Aorta (tissue), 5 donors: ENCODE data around the gene NIPSNAP3A. TPM values are rescaled to one million over a fixed set of nuclear protein-coding genes. Genes with fewer than 3 reads are reported as not detected.

Experiments used
- ATAC-seq: fragments of 200-7000 bp; cut with Tn5 transposase; one replicate; pipeline ENCODE4 v1.9.1; 2022; ENCODE audit warnings: moderate library complexity; ENCODE audit not compliant: low FRiP score
- DNase-seq, 2 donors: peaks; one replicate each; pipeline ENCODE4 v3.0.0-alpha.2; 2020
- H3K27ac ChIP-seq, 2 donors: one replicate each; pipeline ENCODE4 v1.5.1; 2013; ENCODE audit warnings: low read length in 2 of 2, mild to moderate bottlenecking in 2 of 2, moderate library complexity in 2 of 2, control low read depth in 1 of 2, inconsistent platforms in 1 of 2, low read depth in 1 of 2
- H3K27me3 ChIP-seq, 2 donors: one replicate each; pipeline ENCODE4 v1.6.1; 2013; ENCODE audit warnings: control low read depth in 1 of 2, low read length in 1 of 2, mild to moderate bottlenecking in 1 of 2, moderate library complexity in 1 of 2; ENCODE audit not compliant: insufficient read depth in 2 of 2, control insufficient read depth in 1 of 2
- H3K36me3 ChIP-seq, 2 donors: one replicate each; pipeline ENCODE4 v1.6.1; 2013; ENCODE audit warnings: control low read depth in 1 of 2, low read length in 1 of 2, mild to moderate bottlenecking in 1 of 2; ENCODE audit not compliant: insufficient read depth in 2 of 2, control insufficient read depth in 1 of 2
- H3K4me1 ChIP-seq, 2 donors: one replicate each; pipeline ENCODE4 v1.6.1; 2013; ENCODE audit warnings: low read length in 2 of 2, control low read depth in 1 of 2, mild to moderate bottlenecking in 1 of 2, moderate library complexity in 1 of 2; ENCODE audit not compliant: insufficient read depth in 2 of 2, control insufficient read depth in 1 of 2
- H3K4me3 ChIP-seq, 2 donors: one replicate each; pipeline ENCODE4 v1.5.1; 2013; ENCODE audit warnings: low read length in 2 of 2, control low read depth in 1 of 2, mild to moderate bottlenecking in 1 of 2
- H3K9me3 ChIP-seq: one replicate; pipeline ENCODE4 v1.6.1; 2013; ENCODE audit warnings: mild to moderate bottlenecking, low read length; ENCODE audit not compliant: control insufficient read depth
- WGBS, 2 donors: extraction: QIAGEN DNeasy Blood & Tissue Kit; methylation state at CpG; one replicate each; pipeline ENCODE4 v1.1.7; 2013; 5-methylcytosine and 5-hydroxymethylcytosine counted together
- intact Hi-C, 2 donors: fragments of 100-400 bp; cut with DNase I; formaldehyde crosslinking; loops; one replicate each; pipeline versions ENCODE4 v1.14.2 to v1.15.0; 2022
- polyA plus RNA-seq, 2 donors: library from polyadenylated mRNA; stranded (reverse); fragments of 200-250 nt; gene quantifications; one replicate each; pipeline ENCODE4 v1.2.3, GENCODE V29; 2013
- total RNA-seq, 2 donors: library from RNA; stranded (reverse); fragmentation: NEBNext Ultra II Directional; extraction: Animal tissue kit (Norgen Biotek cat#: 25700); gene quantifications; one replicate each; pipeline ENCODE4 v1.2.1, GENCODE V29; 2021
- donor health status: healthy with polysubstance abuse.
- donor health status: Bipolar disorder and iron deficiency.
- donor health status: DM: no; HTN: no; CAD: no.
- donor health status: DM: no; HTN: no; CAD: no.
- donor health status: DM: yes; HTN: yes; CAD: no.

NIPSNAP3A gene
- total and polyA plus RNA-seq, 4 donors, result 24.2 to 34.8 (median 30.2) TPM

GRCh38 chr9:104745852-104746251 is 1.6 kb upstream of the NIPSNAP3A start:
- DNase-seq (no peak), ATAC-seq (no peak)
- H3K4me1 ChIP-seq, result no peaks in the 10 kb centered on the region
- H3K27ac ChIP-seq, result no peak overlapping the region
- no peaks in the 10 kb centered on the region for H3K36me3 ChIP-seq
- intact Hi-C loops, result loop anchor here in 1 of 2 donors (5.0 to 10.0 kb wide), 2 partner anchors 361 to 654 kb away; partner anchors contain the start of gene SMC2
- 88 to 90% methylated on average over 1 of the region's 1 CpG for WGBS, 2 donors
- no peaks in the 10 kb centered on the region for H3K27me3 ChIP-seq
- no peaks in the 10 kb centered on the region for H3K9me3 ChIP-seq
- H3K4me3 ChIP-seq, result no peak overlapping the region

- H3K36me3 ChIP-seq, result no peaks in the 10 kb centered on the region
- intact Hi-C loops, result loop anchor here in 1 of 2 donors (5.0 to 10.0 kb wide), 2 partner anchors 361 to 654 kb away; partner anchors contain the start of gene SMC2
- H3K27ac ChIP-seq, result no peak overlapping the region
- ATAC-seq, result no peak
- no peaks in the 10 kb centered on the region for H3K4me1 ChIP-seq
- no peak overlapping the region for H3K4me3 ChIP-seq
- no peaks in the 10 kb centered on the region for H3K27me3 ChIP-seq
- H3K9me3 ChIP-seq, result no peaks in the 10 kb centered on the region
- WGBS, 2 donors, result 83% methylated on average over 2 of the region's 2 CpGs
- no peak for DNase-seq
Measured at GRCh38 chr9:104746285-104746684, 1.2 kb upstream of the NIPSNAP3A start.

GRCh38 chr9:104746798-104747197 is 685 bp upstream of the NIPSNAP3A start:
- no peaks in the 10 kb centered on the region for H3K27me3 ChIP-seq
- H3K36me3 ChIP-seq, result no peaks in the 10 kb centered on the region
- peak overlapping the region; percentile 69 to 98 for H3K4me3 ChIP-seq
- 3 to 11% methylated on average over 1 of the region's 1 CpG for WGBS, 2 donors
- DNase-seq (no peak), ATAC-seq (no peak)
- H3K4me1 ChIP-seq, result no peaks in the 10 kb centered on the region
- no peaks in the 10 kb centered on the region for H3K9me3 ChIP-seq
- intact Hi-C loops, result loop anchor here in 1 of 2 donors (5.0 to 10.0 kb wide), 2 partner anchors 362 to 654 kb away; partner anchors contain the start of gene SMC2
- H3K27ac ChIP-seq, result no peak overlapping the region

GRCh38 chr9:104747245-104747564 is 278 bp upstream of the NIPSNAP3A start:
- peak; percentile 37 for ATAC-seq
- 0 to 1% methylated on average over 9 of the region's 9 CpGs for WGBS, 2 donors

GRCh38 chr9:104748359-104749031 is 1.0 kb downstream of the NIPSNAP3A start:
- Histone ChIP-seq H3K27ac (peak overlapping the region; percentile 77 to 92), H3K9me3 (no peaks in the 10 kb centered on the region), H3K4me3 (peak overlapping the region; percentile 69 to 98), H3K4me1 (no peaks in the 10 kb centered on the region), H3K27me3 (no peaks in the 10 kb centered on the region), H3K36me3 (no peaks in the 10 kb centered on the region)
- ATAC-seq, result peak; percentile 20
- DNase-seq, result no peak
- intact Hi-C loops, result loop anchor here in 1 of 2 donors (5.0 to 10.0 kb wide), 2 partner anchors 364 to 656 kb away; partner anchors contain the start of gene SMC2
- WGBS, 2 donors, result 4% methylated on average over 19 of the region's 19 CpGs

More at GRCh38 chr9:104747245-104747564, 278 bp upstream of the NIPSNAP3A start:
- DNase-seq, result no peak
- intact Hi-C loops, result loop anchor here in 1 of 2 donors (5.0 to 10.0 kb wide), 2 partner anchors 362 to 655 kb away; partner anchors contain the start of gene SMC2
- Histone ChIP-seq H3K9me3 (no peaks in the 10 kb centered on the region), H3K4me3 (peak overlapping the region; percentile 69 to 98), H3K4me1 (no peaks in the 10 kb centered on the region), H3K36me3 (no peaks in the 10 kb centered on the region), H3K27me3 (no peaks in the 10 kb centered on the region), H3K27ac (peak overlapping the region in 1 of 2 donors; percentile 37)

GRCh38 chr9:104750185-104750767 is 2.8 kb downstream of the NIPSNAP3A start:
- Histone ChIP-seq H3K9me3 (no peaks in the 10 kb centered on the region), H3K36me3 (no peaks in the 10 kb centered on the region), H3K4me1 (no peaks in the 10 kb centered on the region), H3K4me3 (no peak overlapping the region), H3K27ac (no peak overlapping the region), H3K27me3 (no peaks in the 10 kb centered on the region)
- intact Hi-C loops, result no loop called here
- 94 to 95% methylated on average over 3 of the region's 3 CpGs for WGBS, 2 donors
- ATAC-seq, result no peak
- no peak for DNase-seq

- Histone ChIP-seq H3K27ac (no peak overlapping the region), H3K36me3 (no peaks in the 10 kb centered on the region), H3K4me1 (peaks cover 0 to 3% of the 10 kb centered on the region in 2 donors), H3K27me3 (no peaks in the 10 kb centered on the region), H3K4me3 (no peak overlapping the region), H3K9me3 (no peaks in the 10 kb centered on the region)
- WGBS, 2 donors, result 10 to 13% methylated on average over 3 of the region's 3 CpGs
- DNase-seq (no peak), ATAC-seq (no peak)
- intact Hi-C loops, result no loop called here
Measured at GRCh38 chr9:104758974-104759373, 11.5 kb downstream of the NIPSNAP3A start.

GRCh38 chr9:104765138-104765537 is 17.7 kb downstream of the NIPSNAP3A start:
- Histone ChIP-seq H3K4me1 (peaks cover 0 to 3% of the 10 kb centered on the region in 2 donors), H3K9me3 (no peaks in the 10 kb centered on the region), H3K27me3 (no peaks in the 10 kb centered on the region), H3K4me3 (no peak overlapping the region), H3K27ac (no peak overlapping the region), H3K36me3 (no peaks in the 10 kb centered on the region)
- DNase-seq, result no peak
- 73 to 76% methylated on average over 5 of the region's 5 CpGs for WGBS, 2 donors
- no peak for ATAC-seq
- intact Hi-C loops, result no loop called here

- 94 to 97% methylated on average over 7 of the region's 7 CpGs for WGBS, 2 donors
- Histone ChIP-seq H3K27me3 (no peaks in the 10 kb centered on the region), H3K36me3 (no peaks in the 10 kb centered on the region), H3K9me3 (no peaks in the 10 kb centered on the region), H3K4me1 (peaks cover 0 to 3% of the 10 kb centered on the region in 2 donors), H3K27ac (no peak overlapping the region), H3K4me3 (no peak overlapping the region)
- intact Hi-C loops, result no loop called here
- DNase-seq, result no peak
- no peak for ATAC-seq
Measured at GRCh38 chr9:104766025-104766424, 18.5 kb downstream of the NIPSNAP3A start.
